Liver (tissue), 9 donors: ENCODE measurements around the gene ZFP69B. TPM values are rescaled to one million over a fixed set of nuclear protein-coding genes. Genes with fewer than 3 reads are reported as not detected.
"Not testable (repeated sequence)": the region's sequence is repeated elsewhere in the genome, so short reads cannot be mapped to it uniquely, and the experiment has no call there.

Experiments used
- DNase-seq: peaks from one replicate; pipeline ENCODE4 v3.0.0-alpha.2; 2017; ENCODE audit warnings: low spot score
- H3K27ac ChIP-seq, 2 donors: one replicate each; pipeline ENCODE4 v1.7.0; 2013; ENCODE audit warnings: inconsistent platforms in 2 of 2, low read length in 2 of 2, control low read depth in 1 of 2, low read depth in 1 of 2, mild to moderate bottlenecking in 1 of 2
- H3K27me3 ChIP-seq, 4 donors: one replicate each; pipeline versions ENCODE4 v1.6.1 to v1.7.0; 2013; ENCODE audit warnings: low read length in 3 of 4, inconsistent platforms in 1 of 4, mild to moderate bottlenecking in 1 of 4, moderate library complexity in 1 of 4; ENCODE audit not compliant: control insufficient read depth in 4 of 4, insufficient read depth in 4 of 4
- H3K36me3 ChIP-seq, 4 donors: one replicate each; pipeline versions ENCODE4 v1.6.1 to v1.7.0; 2013; ENCODE audit warnings: low read length in 3 of 4, mild to moderate bottlenecking in 3 of 4, low read depth in 1 of 4, moderate library complexity in 1 of 4; ENCODE audit not compliant: control insufficient read depth in 4 of 4, insufficient read depth in 3 of 4
- H3K4me1 ChIP-seq, 4 donors: one replicate each; pipeline versions ENCODE4 v1.6.1 to v1.7.0; 2013; ENCODE audit warnings: low read length in 3 of 4, mild to moderate bottlenecking in 3 of 4, moderate library complexity in 1 of 4; ENCODE audit not compliant: control insufficient read depth in 4 of 4, insufficient read depth in 4 of 4
- H3K4me3 ChIP-seq, 3 donors: one replicate each; pipeline versions ENCODE4 v1.6.1 to v1.7.0; 2013; ENCODE audit warnings: low read length in 3 of 3, control low read depth in 1 of 3, low read depth in 1 of 3, mild to moderate bottlenecking in 1 of 3
- H3K9ac ChIP-seq, 2 donors: one replicate each; pipeline ENCODE4 v1.7.0; 2013; ENCODE audit warnings: low read length in 2 of 2, mild to moderate bottlenecking in 2 of 2, moderate library complexity in 2 of 2, control low read depth in 1 of 2, low read depth in 1 of 2
- H3K9me3 ChIP-seq, 4 donors: one replicate each; pipeline versions ENCODE4 v1.6.1 to v1.7.0; 2013; ENCODE audit warnings: low read length in 3 of 4; ENCODE audit not compliant: control insufficient read depth in 4 of 4
- FOXA1 ChIP-seq: IDR thresholded peaks from 2 replicates; pipeline ENCODE4 v1.6.1; 2016; ENCODE audit warnings: antibody characterized with exemption
- GABPA ChIP-seq, 2 donors: IDR thresholded peaks in 1 of 2; conservative IDR thresholded peaks in 1 of 2; 2 replicates each; pipeline ENCODE4 v1.6.1; 2016; ENCODE audit warnings: antibody characterized with exemption in 2 of 2, mild to moderate bottlenecking in 1 of 2, moderate library complexity in 1 of 2
- HNF4A ChIP-seq, 2 donors: conservative IDR thresholded peaks; 2 replicates each; pipeline ENCODE4 v1.6.1; 2016; ENCODE audit warnings: antibody characterized with exemption in 2 of 2, mild to moderate bottlenecking in 2 of 2
- HNF4G ChIP-seq: IDR thresholded peaks from 2 replicates; pipeline ENCODE4 v1.6.1; 2016; ENCODE audit warnings: antibody characterized with exemption
- JUND ChIP-seq, 2 donors: IDR thresholded peaks; 2 replicates each; pipeline ENCODE4 v1.6.1; 2016; ENCODE audit warnings: antibody characterized with exemption in 2 of 2
- MAX ChIP-seq: IDR thresholded peaks from 2 replicates; pipeline ENCODE4 v1.6.1; 2016; ENCODE audit warnings: antibody characterized with exemption
- NR2F2 ChIP-seq: IDR thresholded peaks from 2 replicates; pipeline ENCODE4 v1.6.1; 2016; ENCODE audit warnings: antibody characterized with exemption
- RAD21 ChIP-seq, 2 donors: IDR thresholded peaks; 2 replicates each; pipeline ENCODE4 v1.6.1; 2016; ENCODE audit warnings: antibody characterized with exemption in 2 of 2, mild to moderate bottlenecking in 2 of 2
- REST ChIP-seq: IDR thresholded peaks from 2 replicates; pipeline ENCODE4 v1.6.1; 2016; ENCODE audit warnings: antibody characterized with exemption, mild to moderate bottlenecking
- RXRA ChIP-seq, 2 donors: IDR thresholded peaks; 2 replicates each; pipeline ENCODE4 v1.6.1; 2017 to 2018; ENCODE audit warnings: antibody characterized with exemption in 2 of 2, mild to moderate bottlenecking in 1 of 2
- TAF1 ChIP-seq: conservative IDR thresholded peaks from 2 replicates; pipeline ENCODE4 v1.6.1; 2016; ENCODE audit warnings: antibody characterized with exemption, mild to moderate bottlenecking
- YY1 ChIP-seq: IDR thresholded peaks from 2 replicates; pipeline ENCODE4 v1.6.1; 2016; ENCODE audit warnings: antibody characterized with exemption, mild to moderate bottlenecking
- WGBS: extraction: QIAGEN DNeasy Blood & Tissue Kit; methylation state at CpG from one replicate; pipeline ENCODE4 v1.1.7; 2013; 5-methylcytosine and 5-hydroxymethylcytosine counted together
- polyA plus RNA-seq, 2 donors: library from polyadenylated mRNA; stranded (reverse) in 1 of 2; unstranded in 1 of 2; fragments of 200-250 nt in 1 of 2; fragments of >200 nt in 1 of 2; fragmentation: Nextera tagmentation in 1 of 2; extraction: Ambion mirVana in 1 of 2; gene quantifications; one replicate each; pipeline versions ENCODE4 v1.2.1 to v1.2.3, GENCODE V29; 2013 to 2015
- total RNA-seq, 2 donors: library from RNA; depleted of rRNA; stranded (reverse); fragments of >200 nt; gene quantifications; one replicate each; pipeline ENCODE4 v1.2.3, GENCODE V29; 2014
- donor health status: healthy.
- donor health status: healthy.
- donor health status: healthy.
- donor health status: healthy.
- donor health status: healthy.

Gene ZFP69B
- total and polyA plus RNA-seq, 4 donors, result 0.19 to 0.92 (median 0.62) TPM

GRCh38 chr1:40495315-40495903, 45.1 kb downstream of the ZFP69B start:
- Histone ChIP-seq H3K9me3 (peaks cover 28 to 69% (median 41%) of the 10 kb centered on the region in 4 donors), H3K36me3 (peaks cover under 1 to 57% (median 47%) of the 10 kb centered on the region in 4 donors)
- 98% methylated on average over 4 of the region's 4 CpGs for WGBS

GRCh38 chr1:40502651-40503050, 52.4 kb downstream of the ZFP69B start:
- WGBS, result 94% methylated on average over 4 of the region's 4 CpGs
- peak overlapping the region in 1 of 3 donors; percentile 41 for H3K4me3 ChIP-seq
- H3K9me3 ChIP-seq, result peaks cover 23 to 36% (median 29%) of the 10 kb centered on the region in 4 donors
- H3K36me3 ChIP-seq, result peaks cover 1 to 14% (median 5%) of the 10 kb centered on the region in 4 donors
- H3K9ac ChIP-seq, H3K4me1 ChIP-seq, DNase-seq, H3K27me3 ChIP-seq, H3K27ac ChIP-seq: not testable (repeated sequence)

More at GRCh38 chr1:40495315-40495903, 45.1 kb downstream of the ZFP69B start:
- Histone ChIP-seq H3K4me1 (no peaks in the 10 kb centered on the region), H3K9ac (no peak overlapping the region), H3K4me3 (peak overlapping the region in 2 of 3 donors; percentile 21 to 53), H3K27ac (no peak overlapping the region), H3K27me3 (no peaks in the 10 kb centered on the region)
- no peak for DNase-seq
- TF ChIP-seq YY1 (no peak), FOXA1 (no peak), REST (no peak), HNF4G (no peak), JUND (IDR thresholded peaks at IDR 0.05) (no peak), RXRA (IDR thresholded peaks at IDR 0.05) (no peak), NR2F2 (no peak), RAD21 (IDR thresholded peaks at IDR 0.05) (no peak), GABPA (IDR thresholded peaks at IDR 0.05 in 1 of 2, conservative IDR thresholded peaks at IDR 0.05 in 1 of 2) (no peak), TAF1 (no peak), HNF4A (conservative IDR thresholded peaks at IDR 0.05) (no peak), MAX (no peak)

- peaks cover 0 to 10% (median 2%) of the 10 kb centered on the region in 4 donors for H3K36me3 ChIP-seq
- H3K27me3 ChIP-seq, result no peaks in the 10 kb centered on the region
- DNase-seq, result no peak
- peak overlapping the region; percentile 54 to 75 for H3K27ac ChIP-seq
- WGBS, result 62% methylated on average over 6 of the region's 6 CpGs
- no peak for TF ChIP-seq REST
- H3K4me1 ChIP-seq, result peaks cover 0 to 9% (median 3%) of the 10 kb centered on the region in 4 donors
- peaks cover 8 to 13% (median 10%) of the 10 kb centered on the region in 4 donors for H3K9me3 ChIP-seq
- H3K9ac ChIP-seq, result peak overlapping the region; percentile 56 to 79
- peak overlapping the region; percentile 73 to 95 (median 92) for H3K4me3 ChIP-seq
These were observed 57.7 kb downstream of the ZFP69B start for GRCh38 chr1:40507973-40508372.
